Measurements from ENCODE around the gene TATDN3. TPM values are rescaled to one million over a fixed set of nuclear protein-coding genes. Genes with fewer than 3 reads are reported as not detected.

Gene TATDN3
- total RNA-seq, 2 experiments from 2014 or later = 35.4 to 52.5 TPM

DNA sequence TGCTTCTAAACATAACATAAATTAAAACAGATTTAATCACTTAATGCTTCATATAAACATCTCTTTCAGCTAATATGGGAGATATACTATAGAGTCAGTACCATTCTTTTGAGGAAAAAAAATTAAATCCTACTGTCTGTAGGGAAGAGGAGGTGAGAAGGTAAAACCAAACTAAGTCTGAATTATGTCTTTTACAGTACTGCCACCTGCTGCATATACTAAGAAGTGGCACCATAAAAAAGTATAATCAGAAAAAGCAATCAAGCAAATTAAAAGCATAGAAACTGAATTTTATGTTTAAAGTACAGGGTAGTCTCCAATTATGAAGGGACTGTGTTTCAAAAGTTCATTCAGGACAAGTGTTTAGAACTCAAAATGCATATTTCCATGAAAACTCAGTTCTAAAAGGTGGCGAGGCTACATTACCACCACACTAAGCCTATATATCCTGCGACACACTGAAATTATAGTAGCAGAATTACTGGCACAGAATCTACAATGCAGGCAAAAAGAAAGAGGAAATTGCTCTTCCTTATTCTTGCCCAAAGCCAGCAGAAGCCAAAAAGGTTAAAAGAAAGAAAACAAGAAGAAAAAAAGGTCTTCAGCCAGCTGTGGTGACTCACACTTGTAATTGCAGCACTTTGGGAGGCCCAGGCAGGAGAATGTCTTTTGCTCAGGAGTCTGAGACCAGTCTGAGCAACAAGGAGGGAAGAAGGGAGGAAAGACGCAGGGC lies 9.1 kb upstream of the TATDN3 start:
- POLR2A ChIA-PET = interaction anchor here (2.2 kb wide), 1 partner anchor 8 kb away, joined by 9 read pairs; the partner anchor contains the start of genes NSL1 and TATDN3
- TF ChIP-seq EZH2phosphoT487 (IDR thresholded peaks at IDR 0.05; ENCODE audit: borderline replicate concordance, low read depth, low read length) = no peak
- TF ChIP-seq, protein P1, sequence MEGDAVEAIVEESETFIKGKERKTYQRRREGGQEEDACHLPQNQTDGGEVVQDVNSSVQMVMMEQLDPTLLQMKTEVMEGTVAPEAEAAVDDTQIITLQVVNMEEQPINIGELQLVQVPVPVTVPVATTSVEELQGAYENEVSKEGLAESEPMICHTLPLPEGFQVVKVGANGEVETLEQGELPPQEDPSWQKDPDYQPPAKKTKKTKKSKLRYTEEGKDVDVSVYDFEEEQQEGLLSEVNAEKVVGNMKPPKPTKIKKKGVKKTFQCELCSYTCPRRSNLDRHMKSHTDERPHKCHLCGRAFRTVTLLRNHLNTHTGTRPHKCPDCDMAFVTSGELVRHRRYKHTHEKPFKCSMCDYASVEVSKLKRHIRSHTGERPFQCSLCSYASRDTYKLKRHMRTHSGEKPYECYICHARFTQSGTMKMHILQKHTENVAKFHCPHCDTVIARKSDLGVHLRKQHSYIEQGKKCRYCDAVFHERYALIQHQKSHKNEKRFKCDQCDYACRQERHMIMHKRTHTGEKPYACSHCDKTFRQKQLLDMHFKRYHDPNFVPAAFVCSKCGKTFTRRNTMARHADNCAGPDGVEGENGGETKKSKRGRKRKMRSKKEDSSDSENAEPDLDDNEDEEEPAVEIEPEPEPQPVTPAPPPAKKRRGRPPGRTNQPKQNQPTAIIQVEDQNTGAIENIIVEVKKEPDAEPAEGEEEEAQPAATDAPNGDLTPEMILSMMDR (conservative IDR thresholded peaks at IDR 0.05; ENCODE audit: low read length) = peak; percentile 89

DNA sequence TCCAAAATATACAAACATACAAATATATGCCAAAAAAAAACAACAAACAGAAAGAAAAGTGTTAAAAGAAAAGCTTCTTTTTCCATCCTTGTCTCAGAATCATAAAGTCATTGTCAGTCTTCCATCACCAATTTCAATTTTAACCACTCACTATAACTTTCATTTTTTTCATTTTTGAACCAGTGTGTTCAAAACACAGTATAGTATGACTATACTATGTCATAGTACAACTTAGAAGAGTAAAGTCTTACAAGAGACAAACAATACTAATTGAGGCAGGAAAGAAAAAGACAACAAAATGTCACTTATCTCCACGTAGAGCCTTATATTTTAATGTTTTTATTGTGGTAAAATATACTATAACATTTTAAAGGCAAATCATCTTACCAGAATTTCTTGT lies 7.7 kb upstream of the TATDN3 start:
- no peak overlapping the region for H3K4me3 ChIP-seq (ENCODE audit: low read depth, low read length, poor library complexity, severe bottlenecking)
- no peak overlapping the region for H3K4me2 ChIP-seq (ENCODE audit: low read length)
- no peaks in the 10 kb centered on the region for H3K9me3 ChIP-seq (ENCODE audit: low read length)
- H3K9me2 ChIP-seq (ENCODE audit: insufficient read depth, low read length) = no peaks in the 10 kb centered on the region
- no TSS peak for BruUV-seq (replicated peaks)
- H3K79me2 ChIP-seq (ENCODE audit: insufficient read depth, low read depth, low read length) = peaks cover 27% of the 10 kb centered on the region
- CTCF ChIA-PET (ENCODE audit: unreplicated experiment) = no interaction called here
- no peak overlapping the region for H2AFZ ChIP-seq (ENCODE audit: low read length)
- intact Hi-C loops (cut with micrococcal nuclease; ENCODE audit: unreplicated experiment) = loop anchor here (2.0 to 5.0 kb wide), 2 partner anchors 307 to 327 kb away; no protein-coding TSS in a partner anchor
- no peak overlapping the region for H3K27ac ChIP-seq (ENCODE audit: low read depth, low read length, poor library complexity, severe bottlenecking)
- H4K20me1 ChIP-seq (ENCODE audit: insufficient read depth, low read length) = peaks cover 8% of the 10 kb centered on the region; the same call in 1 of the 2 replicates
- POLR2A ChIA-PET = no interaction called here
- no peak for TF ChIP-seq EZH2phosphoT487 (IDR thresholded peaks at IDR 0.05; ENCODE audit: borderline replicate concordance, low read depth, low read length)
- TF ChIP-seq, protein P1 (conservative IDR thresholded peaks at IDR 0.05; ENCODE audit: low read length) = no peak
- H3K36me3 ChIP-seq (ENCODE audit: insufficient read depth, low read length) = peaks cover 86% of the 10 kb centered on the region
- no peak for DNase-seq (ENCODE audit: low spot score)
- peaks cover 8% of the 10 kb centered on the region for H3K4me1 ChIP-seq (ENCODE audit: insufficient read depth, low read length, poor library complexity, severe bottlenecking)

More for the DNA sequence above, 9.1 kb upstream of the TATDN3 start:
- Histone ChIP-seq H4K20me1 (ENCODE audit: insufficient read depth, low read length) (peaks cover 4% of the 10 kb centered on the region; the same call in 1 of the 2 replicates), H3K9me2 (ENCODE audit: insufficient read depth, low read length) (no peaks in the 10 kb centered on the region), H3K27ac (ENCODE audit: low read depth, low read length, poor library complexity, severe bottlenecking) (no peak overlapping the region), H3K36me3 (ENCODE audit: insufficient read depth, low read length) (peaks cover 78% of the 10 kb centered on the region), H3K4me3 (ENCODE audit: low read depth, low read length, poor library complexity, severe bottlenecking) (no peak overlapping the region), H3K4me2 (ENCODE audit: low read length) (no peak overlapping the region), H3K9me3 (ENCODE audit: low read length) (no peaks in the 10 kb centered on the region), H2AFZ (ENCODE audit: low read length) (no peak overlapping the region), H3K79me2 (ENCODE audit: insufficient read depth, low read depth, low read length) (peaks cover 13% of the 10 kb centered on the region), H3K4me1 (ENCODE audit: insufficient read depth, low read length, poor library complexity, severe bottlenecking) (no peaks in the 10 kb centered on the region)
- DNase-seq (ENCODE audit: low spot score) = peak; percentile 42
- intact Hi-C loops (cut with micrococcal nuclease; ENCODE audit: unreplicated experiment) = loop anchor here (1.0 to 5.0 kb wide), 4 partner anchors 83 to 325 kb away; partner anchors contain the start of gene BATF3
- BruUV-seq (replicated peaks) = no TSS peak
- CTCF ChIA-PET (ENCODE audit: unreplicated experiment) = interaction anchor here (1.0 kb wide), 1 partner anchor 30 kb away, joined by 3 read pairs; no protein-coding TSS in a partner anchor

DNA sequence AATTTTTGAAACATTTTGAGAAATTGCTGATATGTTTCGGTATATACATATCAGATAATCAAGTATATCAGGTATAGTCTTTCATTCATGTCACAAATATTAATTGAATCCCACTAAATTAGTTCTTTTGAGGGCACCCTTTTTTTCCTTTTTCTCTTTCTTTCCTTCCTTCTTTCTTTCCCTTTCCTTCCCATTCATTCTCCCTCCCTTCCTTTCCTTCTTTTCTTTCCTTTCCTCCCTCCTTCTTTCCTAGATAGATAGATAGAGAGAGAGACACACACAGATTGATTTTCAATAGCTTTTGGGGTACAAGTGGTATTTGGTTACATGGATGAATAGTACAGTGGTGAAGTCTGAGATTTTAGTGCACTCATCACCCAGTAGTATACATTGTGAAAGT lies 5.8 kb upstream of the TATDN3 start:
- H3K4me1 ChIP-seq (ENCODE audit: insufficient read depth, low read length, poor library complexity, severe bottlenecking) = peaks cover 22% of the 10 kb centered on the region
- DNase-seq (ENCODE audit: low spot score) = no peak
- H3K36me3 ChIP-seq (ENCODE audit: insufficient read depth, low read length) = peaks cover 84% of the 10 kb centered on the region
- peaks cover 8% of the 10 kb centered on the region; the same call in 1 of the 2 replicates for H4K20me1 ChIP-seq (ENCODE audit: insufficient read depth, low read length)
- intact Hi-C loops (cut with micrococcal nuclease; ENCODE audit: unreplicated experiment) = no loop called here
- no peaks in the 10 kb centered on the region for H3K9me3 ChIP-seq (ENCODE audit: low read length)
- no peak overlapping the region for H2AFZ ChIP-seq (ENCODE audit: low read length)
- peaks cover 45% of the 10 kb centered on the region for H3K79me2 ChIP-seq (ENCODE audit: insufficient read depth, low read depth, low read length)
- ChIA-PET CTCF (ENCODE audit: unreplicated experiment) (interaction anchor here (0.6 kb wide), 1 partner anchor 500 kb away, joined by 11 read pairs; no protein-coding TSS in a partner anchor), POLR2A (interaction anchor here (0.9 to 1.7 kb wide), 2 partner anchors 13 to 133 kb away, joined by 3 read pairs; no protein-coding TSS in a partner anchor)
- no peaks in the 10 kb centered on the region for H3K9me2 ChIP-seq (ENCODE audit: insufficient read depth, low read length)
- BruUV-seq (replicated peaks) = no TSS peak
- no peak overlapping the region for H3K27ac ChIP-seq (ENCODE audit: low read depth, low read length, poor library complexity, severe bottlenecking)
- TF ChIP-seq EZH2phosphoT487 (IDR thresholded peaks at IDR 0.05; ENCODE audit: borderline replicate concordance, low read depth, low read length) = no peak
- TF ChIP-seq, protein P1 (conservative IDR thresholded peaks at IDR 0.05; ENCODE audit: low read length) = no peak
- no peak overlapping the region for H3K4me2 ChIP-seq (ENCODE audit: low read length)
- H3K4me3 ChIP-seq (ENCODE audit: low read depth, low read length, poor library complexity, severe bottlenecking) = no peak overlapping the region

Measured in OCI-LY7 (cell line).